OCI-LY7 (cell line): ENCODE results near the gene CD69. TPM values are rescaled to one million over a fixed set of nuclear protein-coding genes. Genes with fewer than 3 reads are reported as not detected.

Source experiments
- BruUV-seq: library from RNA; stranded (reverse); fragments of 400-500 nt; replicated peaks from 2 replicates; lab custom pipeline; 2021; lab: Mats Ljungman, UMichigan
- CTCF ChIA-PET: fragments of 300-600 bp; sonication (Branson Sonifier 250); formaldehyde crosslinking; loops from one replicate; lab custom pipeline; 2022; ENCODE audit warnings: antibody characterized with exemption; ENCODE audit not compliant: unreplicated experiment; lab: Charles Lee
- POLR2A ChIA-PET: fragments of 300-600 bp; sonication (Branson Sonifier 250); formaldehyde crosslinking; loops from one replicate; lab custom pipeline; 2022; ENCODE audit warnings: antibody characterized with exemption; lab: Charles Lee
- DNase-seq: peaks from one replicate; pipeline ENCODE4 v3.0.0-alpha.2; 2015; ENCODE audit warnings: low spot score
- H2AFZ ChIP-seq: fragments of 200-600 bp; sonication (generic), shearing (Covaris generic); 2 replicates; pipeline ENCODE4 v1.6.1; 2014; ENCODE audit warnings: mild to moderate bottlenecking, antibody characterized with exemption, low read length, moderate library complexity
- H3K27ac ChIP-seq: fragments of 200-600 bp; sonication (generic); 2 replicates; pipeline ENCODE4 v1.5.1; 2014; ENCODE audit warnings: mixed run types, low read depth, mild to moderate bottlenecking, moderate library complexity, low read length, inconsistent platforms; ENCODE audit not compliant: poor library complexity, severe bottlenecking
- H3K36me3 ChIP-seq: fragments of 200-600 bp; sonication (generic); 2 replicates; pipeline ENCODE4 v1.6.1; 2014; ENCODE audit warnings: mild to moderate bottlenecking, antibody characterized with exemption, low read length, moderate library complexity, mixed read lengths; ENCODE audit not compliant: insufficient read depth
- H3K4me1 ChIP-seq: fragments of 200-600 bp; sonication (generic); 2 replicates; pipeline ENCODE4 v1.5.1; 2014; ENCODE audit warnings: mild to moderate bottlenecking, low read length; ENCODE audit not compliant: insufficient read depth, poor library complexity, severe bottlenecking
- H3K4me2 ChIP-seq: fragments of 200-600 bp; sonication (generic); 2 replicates; pipeline ENCODE4 v1.6.1; 2014; ENCODE audit warnings: mild to moderate bottlenecking, low read length
- H3K4me3 ChIP-seq: fragments of 200-600 bp; sonication (generic); 2 replicates; pipeline ENCODE4 v1.5.1; 2014; ENCODE audit warnings: mild to moderate bottlenecking, low read depth, low read length; ENCODE audit not compliant: poor library complexity, severe bottlenecking
- H3K79me2 ChIP-seq: fragments of 200-600 bp; sonication (generic); 2 replicates; pipeline ENCODE4 v1.6.1; 2016; ENCODE audit warnings: low read depth, mild to moderate bottlenecking, low read length, moderate library complexity, mixed read lengths; ENCODE audit not compliant: insufficient read depth
- H3K9me2 ChIP-seq: fragments of 200-600 bp; sonication (generic); 2 replicates; pipeline ENCODE4 v1.6.1; 2016; ENCODE audit warnings: mild to moderate bottlenecking, low read length, mixed read lengths; ENCODE audit not compliant: insufficient read depth
- H3K9me3 ChIP-seq: fragments of 200-600 bp; sonication (generic); 2 replicates; pipeline ENCODE4 v1.6.1; 2014; ENCODE audit warnings: mild to moderate bottlenecking, mixed run types, low read length, mixed read lengths
- H4K20me1 ChIP-seq: fragments of 200-600 bp; sonication (generic); 2 replicates; pipeline ENCODE4 v1.6.1; 2014; ENCODE audit warnings: mild to moderate bottlenecking, antibody characterized with exemption, low read length, moderate library complexity, mixed read lengths; ENCODE audit not compliant: insufficient read depth
- CTCF ChIP-seq: fragments of 200-600 bp; sonication (generic); conservative IDR thresholded peaks from 2 replicates; pipeline ENCODE4 v1.5.1; 2014; ENCODE audit warnings: mild to moderate bottlenecking, antibody characterized with exemption, low read length, moderate library complexity, mixed read lengths
- EZH2phosphoT487 ChIP-seq: fragments of 200-600 bp; sonication (generic); IDR thresholded peaks from 2 replicates; pipeline ENCODE4 v1.6.1; 2018; ENCODE audit warnings: low read depth, borderline replicate concordance, mild to moderate bottlenecking, mixed run types, antibody characterized with exemption, low read length, moderate library complexity, mixed read lengths
- intact Hi-C: fragments of 100-400 bp; cut with micrococcal nuclease; formaldehyde crosslinking; loops from one replicate; pipeline ENCODE4 v1.10.0; 2022; ENCODE audit not compliant: unreplicated experiment
- total RNA-seq, 2 experiments: library from RNA; depleted of rRNA in 1 of 2; stranded (reverse); fragments of >200 nt in 1 of 2; shearing (Covaris generic) in 1 of 2; gene quantifications; 2 replicates each; pipeline ENCODE4 v1.2.3, GENCODE V29; 2014 to 2022

The CD69 gene
- total RNA-seq, 2 experiments from 2014 or later = 10.3 to 12.3 TPM

DNA sequence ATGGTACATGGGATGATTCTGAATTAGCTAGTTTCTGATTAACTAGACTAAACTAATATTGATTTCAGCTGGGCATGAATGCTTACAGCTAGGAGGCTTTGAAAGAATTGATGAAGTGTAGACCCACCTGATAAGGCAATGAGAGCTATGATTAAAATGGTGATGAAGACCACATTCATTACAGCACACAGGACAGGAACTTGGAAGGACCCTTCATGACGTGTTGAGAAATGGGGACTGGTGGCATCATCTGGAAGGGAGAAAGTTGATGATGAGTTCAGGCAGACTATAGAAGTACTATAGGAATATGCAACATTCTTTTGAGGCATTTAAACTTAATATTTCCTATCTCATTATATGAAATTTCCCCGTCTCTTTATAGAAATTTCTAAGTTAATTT, 4.5 kb downstream of the CD69 start:
- DNase-seq = no peak
- Histone ChIP-seq H3K4me1 (peaks cover 33% of the 10 kb centered on the region), H3K27ac (no peak overlapping the region), H3K36me3 (peaks cover 44% of the 10 kb centered on the region), H3K4me2 (no peak overlapping the region), H3K4me3 (no peak overlapping the region), H3K79me2 (peaks cover 38% of the 10 kb centered on the region; the same call in 1 of the 2 replicates), H4K20me1 (no peaks in the 10 kb centered on the region), H3K9me2 (no peaks in the 10 kb centered on the region), H2AFZ (no peak overlapping the region), H3K9me3 (no peaks in the 10 kb centered on the region)
- ChIA-PET POLR2A (interaction anchor here (0.6 to 1.6 kb wide), 9 partner anchors 12 to 474 kb away, joined by 3 to 9 read pairs (median 4); no protein-coding TSS in a partner anchor), CTCF (interaction anchor here (0.7 kb wide), 1 partner anchor 13 kb away, joined by 3 read pairs; no protein-coding TSS in a partner anchor)
- no TSS peak for BruUV-seq
- TF ChIP-seq EZH2phosphoT487 (no peak), CTCF (no peak)
- intact Hi-C loops = no loop called here

DNA sequence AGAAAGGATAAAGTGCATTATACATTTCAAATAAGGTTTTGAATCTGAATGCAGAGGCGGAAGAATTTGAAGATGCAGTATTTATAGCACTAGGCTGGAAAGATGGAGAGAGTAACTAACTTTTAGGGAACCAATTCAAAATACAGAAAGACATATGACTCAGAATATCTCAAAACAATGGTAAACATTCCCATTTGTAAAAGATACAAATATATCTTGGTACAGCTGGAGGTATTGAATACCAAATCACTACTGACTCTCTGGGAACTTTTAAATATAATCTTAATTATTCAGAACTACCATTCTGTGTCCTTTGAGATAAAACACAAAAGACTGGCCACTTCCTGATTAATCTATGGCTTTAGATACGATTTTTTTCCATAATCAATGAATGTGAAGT, 5.1 kb downstream of the CD69 start:
- ChIA-PET POLR2A (interaction anchor here (0.6 to 1.6 kb wide), 9 partner anchors 12 to 120 kb away, joined by 3 to 9 read pairs (median 4); no protein-coding TSS in a partner anchor), CTCF (interaction anchor here (0.7 kb wide), 1 partner anchor 13 kb away, joined by 3 read pairs; no protein-coding TSS in a partner anchor)
- Histone ChIP-seq H3K4me1 (peaks cover 34% of the 10 kb centered on the region), H3K27ac (no peak overlapping the region), H3K4me3 (no peak overlapping the region), H3K9me2 (no peaks in the 10 kb centered on the region), H3K4me2 (no peak overlapping the region), H4K20me1 (no peaks in the 10 kb centered on the region), H3K9me3 (no peaks in the 10 kb centered on the region), H2AFZ (no peak overlapping the region), H3K36me3 (peaks cover 44% of the 10 kb centered on the region), H3K79me2 (peaks cover 37% of the 10 kb centered on the region; the same call in 1 of the 2 replicates)
- no TSS peak for BruUV-seq
- DNase-seq = no peak
- TF ChIP-seq EZH2phosphoT487 (no peak), CTCF (no peak)
- intact Hi-C loops = no loop called here

- no peak overlapping the region for H3K4me3 ChIP-seq
- H4K20me1 ChIP-seq = no peaks in the 10 kb centered on the region
- intact Hi-C loops = no loop called here
- POLR2A ChIA-PET = interaction anchor here (0.9 to 1.6 kb wide), 4 partner anchors 13 to 119 kb away, joined by 3 to 5 read pairs (median 3); no protein-coding TSS in a partner anchor
- TF ChIP-seq EZH2phosphoT487 (no peak), CTCF (no peak)
- H3K9me2 ChIP-seq = no peaks in the 10 kb centered on the region
- no peak overlapping the region for H2AFZ ChIP-seq
- H3K9me3 ChIP-seq = no peaks in the 10 kb centered on the region
- peaks cover 32% of the 10 kb centered on the region; the same call in 1 of the 2 replicates for H3K79me2 ChIP-seq
- no peak overlapping the region for H3K4me2 ChIP-seq
- BruUV-seq = no TSS peak
- no peak for DNase-seq
- H3K27ac ChIP-seq = no peak overlapping the region
- peaks cover 44% of the 10 kb centered on the region for H3K36me3 ChIP-seq
- CTCF ChIA-PET = no interaction called here
- peaks cover 38% of the 10 kb centered on the region for H3K4me1 ChIP-seq
Measured at GRCh38 chr12:9755035-9755434, 5.7 kb downstream of the CD69 start.
